HepG2 (cell line): ENCODE data around the gene ENO2. TPM values are rescaled to one million over a fixed set of nuclear protein-coding genes. Genes with fewer than 3 reads are reported as not detected.

Source experiments
- ATF2 ChIP-seq: sonication (generic); formaldehyde crosslinking; IDR thresholded peaks from 2 replicates; pipeline ENCODE4 v1.4.0; 2020; ENCODE audit warnings: missing genetic modification reagents
- ATRX ChIP-seq: sonication (generic); formaldehyde crosslinking; IDR thresholded peaks from 2 replicates; pipeline ENCODE4 v1.4.0; 2020; ENCODE audit warnings: missing genetic modification reagents, borderline replicate concordance
- E2F1 ChIP-seq: sonication (generic); formaldehyde crosslinking; IDR thresholded peaks from 2 replicates; pipeline ENCODE4 v1.5.0; 2020; ENCODE audit warnings: missing genetic modification reagents
- GATAD2A ChIP-seq: IDR thresholded peaks from 2 replicates; pipeline ENCODE4 v1.6.1; 2016
- HDAC1 ChIP-seq: sonication (generic); formaldehyde crosslinking; IDR thresholded peaks from 2 replicates; pipeline ENCODE4 v1.5.1; 2020; ENCODE audit warnings: mild to moderate bottlenecking, missing genetic modification reagents
- NFE2L2 ChIP-seq: fragments of 150-350 bp; IDR thresholded peaks from 2 replicates; pipeline ENCODE4 v1.6.1; 2014; ENCODE audit warnings: low read length
- NFIC ChIP-seq: IDR thresholded peaks from 2 replicates; pipeline ENCODE4 v1.6.1; 2012; ENCODE audit warnings: mild to moderate bottlenecking, low read length, inconsistent platforms
- RORA ChIP-seq: sonication (generic); formaldehyde crosslinking; IDR thresholded peaks from 2 replicates; pipeline ENCODE4 v1.5.0; 2020; ENCODE audit warnings: mild to moderate bottlenecking, missing genetic modification reagents, moderate library complexity
- RXRA ChIP-seq: sonication (generic); formaldehyde crosslinking; IDR thresholded peaks from 2 replicates; pipeline ENCODE4 v1.5.1; 2020; ENCODE audit warnings: missing genetic modification reagents
- SALL2 ChIP-seq: sonication (generic); formaldehyde crosslinking; IDR thresholded peaks from 2 replicates; pipeline ENCODE4 v1.8.1; 2023; ENCODE audit warnings: mild to moderate bottlenecking, missing genetic modification reagents, inconsistent platforms
- ZBTB3 ChIP-seq: sonication (generic); formaldehyde crosslinking; IDR thresholded peaks from 2 replicates; pipeline ENCODE4 v1.4.0; 2020; ENCODE audit warnings: low read depth, mild to moderate bottlenecking, moderate library complexity, missing genetic modification reagents, borderline replicate concordance
- ZBTB42 ChIP-seq: sonication (generic); formaldehyde crosslinking; IDR thresholded peaks from 2 replicates; pipeline ENCODE4 v1.5.0; 2020; ENCODE audit warnings: mild to moderate bottlenecking, missing genetic modification reagents
- ZFP41 ChIP-seq: sonication (generic); formaldehyde crosslinking; IDR thresholded peaks from 2 replicates; pipeline ENCODE4 v1.4.0; 2020; ENCODE audit warnings: mild to moderate bottlenecking, missing genetic modification reagents, borderline replicate concordance
- ZFY ChIP-seq: sonication (generic); formaldehyde crosslinking; IDR thresholded peaks from 2 replicates; pipeline ENCODE4 v1.4.0; 2020; ENCODE audit warnings: missing genetic modification reagents
- ZNF20 ChIP-seq: sonication (generic); formaldehyde crosslinking; IDR thresholded peaks from 2 replicates; pipeline ENCODE4 v1.4.0; 2020; ENCODE audit warnings: mild to moderate bottlenecking, moderate library complexity, missing genetic modification reagents
- ZNF263 ChIP-seq: sonication (generic); formaldehyde crosslinking; IDR thresholded peaks from 2 replicates; pipeline ENCODE4 v1.4.0; 2020; ENCODE audit warnings: missing genetic modification reagents
- ZNF280D ChIP-seq: sonication (generic); formaldehyde crosslinking; IDR thresholded peaks from 2 replicates; pipeline ENCODE4 v1.5.1; 2020; ENCODE audit warnings: mild to moderate bottlenecking, missing genetic modification reagents
- ZNF362 ChIP-seq: sonication (generic); formaldehyde crosslinking; IDR thresholded peaks from 2 replicates; pipeline ENCODE4 v1.4.0; 2020; ENCODE audit warnings: missing genetic modification reagents, mild to moderate bottlenecking, borderline replicate concordance
- ZNF703 ChIP-seq: sonication (generic); formaldehyde crosslinking; IDR thresholded peaks from 2 replicates; pipeline ENCODE4 v1.5.1; 2020; ENCODE audit warnings: missing genetic modification reagents, mild to moderate bottlenecking, moderate library complexity, borderline replicate concordance
- ZSCAN20 ChIP-seq: sonication (generic); formaldehyde crosslinking; IDR thresholded peaks from 2 replicates; pipeline ENCODE4 v1.4.0; 2020; ENCODE audit warnings: missing genetic modification reagents, mild to moderate bottlenecking, borderline replicate concordance
- polyA plus RNA-seq, 8 experiments: library from polyadenylated mRNA; depleted of rRNA in 3 of 8; stranded (reverse) in 7 of 8; unstranded in 1 of 8; fragments of >200 nt; fragmentation: Illumina TruSeq in 4 of 8; extraction: Trizol in 4 of 8; gene quantifications; 2 replicates each; pipeline versions ENCODE4 v1.2.1 to v1.2.3, GENCODE V29; 2011 to 2016; ENCODE audit warnings: low read depth in 4 of 8, missing spikeins in 1 of 8, mixed read lengths in 1 of 8; ENCODE audit not compliant: insufficient read depth in 1 of 8
- total RNA-seq, 5 experiments: library from RNA; depleted of rRNA; stranded (reverse); fragments of >200 nt; fragmentation: Illumina TruSeq; extraction: Trizol; gene quantifications; 2 replicates each; pipeline ENCODE4 v1.2.3, GENCODE V29; 2016; ENCODE audit warnings: low read depth in 1 of 5

Gene ENO2
- total and polyA plus RNA-seq, 2 of the 13 experiments (the other 11 are each of a cell fraction or from before 2014, with no cell fraction given), result 19.3 to 136 TPM

- TF ChIP-seq ZNF280D (CRISPR knock-in tag), result no peak
- 0 out of 2 replicates have a peak, but pooled peaks have one; percentile 59 for TF ChIP-seq ZNF20 (CRISPR knock-in tag)
- 0 out of 2 replicates have a peak, but pooled peaks have one; percentile 10 for TF ChIP-seq ZBTB42
- TF ChIP-seq RXRA (CRISPR knock-in tag), result peak; percentile 52; the same call in 1 of the 2 replicates
- peak; percentile 91 for TF ChIP-seq ATF2
- TF ChIP-seq ZNF703, result peak; percentile 83
- TF ChIP-seq NFE2L2, result no peak
- TF ChIP-seq RORA (CRISPR knock-in tag), result no peak
- no peak for TF ChIP-seq E2F1 (CRISPR knock-in tag)
- TF ChIP-seq ZBTB3 (CRISPR knock-in tag), result peak; percentile 91
- TF ChIP-seq ZNF263, result no peak
- TF ChIP-seq NFIC, result peak; percentile 95
- no peak for TF ChIP-seq ZFP41
- peak; percentile 76 for TF ChIP-seq GATAD2A (CRISPR knock-in tag)
- no peak; the same call in 1 of the 2 replicates for TF ChIP-seq ZFY (CRISPR knock-in tag)
- TF ChIP-seq ZNF362, result peak; percentile 34; the same call in 1 of the 2 replicates
- TF ChIP-seq ZSCAN20 (CRISPR knock-in tag), result no peak
- TF ChIP-seq HDAC1 (CRISPR knock-in tag), result peak; percentile 63; the same call in 1 of the 2 replicates
- TF ChIP-seq ATRX (CRISPR knock-in tag), result peak; percentile 29; the same call in 1 of the 2 replicates
- no peak; the same call in 1 of the 2 replicates for TF ChIP-seq SALL2
These were observed 29.5 kb downstream of the ENO2 start, which contains the start of the genes C12orf57 and RNU7-1 (continued) for GRCh38 chr12:6943722-6944380.
